DOHH2 (cell line): ENCODE data around the gene EXOSC5.

Experiments
- CTCF ChIP-seq: fragments of 200-600 bp; sonication (generic); IDR thresholded peaks from one replicate; pipeline ENCODE4 v1.5.1; 2014; ENCODE audit warnings: antibody characterized with exemption, mild to moderate bottlenecking, low read depth, low read length; ENCODE audit not compliant: poor library complexity, severe bottlenecking
- EZH2phosphoT487 ChIP-seq: fragments of 200-600 bp; sonication (generic); IDR thresholded peaks from 2 replicates; pipeline ENCODE4 v1.6.1; 2017; ENCODE audit warnings: borderline replicate concordance, mild to moderate bottlenecking, antibody characterized with exemption, low read length, moderate library complexity, mixed read lengths

GRCh38 chr19:41425174-41426115 is 28.3 kb upstream of the EXOSC5 start:
- TF ChIP-seq CTCF (no peak), EZH2phosphoT487 (no peak)
